ENCODE data around the gene USP47. TPM values are rescaled to one million over a fixed set of nuclear protein-coding genes. Genes with fewer than 3 reads are reported as not detected.

USP47 gene
- total and polyA plus RNA-seq, 2 donors (not counting 1 experiment from before 2014, with no cell fraction given): 12.8 to 52.9 TPM

DNA sequence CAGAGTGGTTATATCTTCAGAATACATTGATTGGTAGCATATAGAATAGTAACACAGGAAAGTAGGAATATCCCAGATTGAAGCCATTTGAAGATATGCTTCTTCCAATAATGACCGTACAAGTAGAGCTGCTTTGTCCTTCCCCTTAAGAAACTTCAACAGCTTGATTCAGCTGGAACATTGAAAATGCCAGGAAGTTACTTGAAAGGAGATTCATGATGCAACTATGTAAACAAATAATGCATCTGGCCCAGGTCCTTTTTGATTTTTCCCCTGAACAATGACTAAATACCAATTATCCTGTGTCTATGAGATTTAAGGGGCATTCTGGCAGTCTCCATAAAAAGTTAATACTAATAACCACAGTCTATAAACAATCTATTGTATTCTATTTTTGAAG, 163.7 kb downstream of the USP47 start:
- H3K27ac Mint-ChIP-seq: no peak overlapping the region
- TF ChIP-seq EZH2 (IDR thresholded peaks at IDR 0.05; ENCODE audit: borderline replicate concordance, insufficient read depth, low read depth, low read length, poor library complexity, severe bottlenecking): no peak
- TF ChIP-seq, protein P1, sequence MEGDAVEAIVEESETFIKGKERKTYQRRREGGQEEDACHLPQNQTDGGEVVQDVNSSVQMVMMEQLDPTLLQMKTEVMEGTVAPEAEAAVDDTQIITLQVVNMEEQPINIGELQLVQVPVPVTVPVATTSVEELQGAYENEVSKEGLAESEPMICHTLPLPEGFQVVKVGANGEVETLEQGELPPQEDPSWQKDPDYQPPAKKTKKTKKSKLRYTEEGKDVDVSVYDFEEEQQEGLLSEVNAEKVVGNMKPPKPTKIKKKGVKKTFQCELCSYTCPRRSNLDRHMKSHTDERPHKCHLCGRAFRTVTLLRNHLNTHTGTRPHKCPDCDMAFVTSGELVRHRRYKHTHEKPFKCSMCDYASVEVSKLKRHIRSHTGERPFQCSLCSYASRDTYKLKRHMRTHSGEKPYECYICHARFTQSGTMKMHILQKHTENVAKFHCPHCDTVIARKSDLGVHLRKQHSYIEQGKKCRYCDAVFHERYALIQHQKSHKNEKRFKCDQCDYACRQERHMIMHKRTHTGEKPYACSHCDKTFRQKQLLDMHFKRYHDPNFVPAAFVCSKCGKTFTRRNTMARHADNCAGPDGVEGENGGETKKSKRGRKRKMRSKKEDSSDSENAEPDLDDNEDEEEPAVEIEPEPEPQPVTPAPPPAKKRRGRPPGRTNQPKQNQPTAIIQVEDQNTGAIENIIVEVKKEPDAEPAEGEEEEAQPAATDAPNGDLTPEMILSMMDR (IDR thresholded peaks at IDR 0.05): no peak
- CTCF ChIA-PET: no interaction called here
- peaks cover 3 to 6% of the 10 kb centered on the region in 2 donors for H3K4me1 ChIP-seq (ENCODE audit: control insufficient read depth in 2 of 2, insufficient read depth in 2 of 2, low read length in 2 of 2)
- no peak overlapping the region for H3K4me2 ChIP-seq (replicated peaks; ENCODE audit: low read depth, low read length, poor library complexity, severe bottlenecking)
- H3K27me3 ChIP-seq (replicated peaks in 1 of 4; ENCODE audit: control extremely low read depth in 1 of 4, control insufficient read depth in 3 of 4, insufficient read depth in 4 of 4, low read length in 3 of 4): peaks cover 0 to 51% (median 28%) of the 10 kb centered on the region in 4 experiments
- no CpG with 5 or more reads among the region's 1 CpG for WGBS (ENCODE audit: insufficient coverage)
- H3K9ac ChIP-seq (ENCODE audit: low read length): no peak overlapping the region
- H3K4me3 ChIP-seq (ENCODE audit: control extremely low read depth in 1 of 5, extremely low read depth in 1 of 5, insufficient read depth in 1 of 5, low read depth in 2 of 5, low read length in 4 of 5): no peak overlapping the region
- H3K4me3 Mint-ChIP-seq: no peak overlapping the region
- H3K27ac ChIP-seq (ENCODE audit: low read length in 2 of 2): no peak overlapping the region
- intact Hi-C loops (cut with micrococcal nuclease): no loop called here
- POLR2A ChIA-PET: no interaction called here
- H3K79me2 ChIP-seq (ENCODE audit: control insufficient read depth, insufficient read depth, low read length): no peaks in the 10 kb centered on the region
- peaks cover 57% of the 10 kb centered on the region for H3K27me3 Mint-ChIP-seq
- H3K36me3 ChIP-seq (replicated peaks in 1 of 2; ENCODE audit: control extremely low read depth in 1 of 2, control insufficient read depth in 1 of 2, extremely low read depth in 1 of 2, insufficient read depth in 2 of 2, low read length in 1 of 2): no peaks in the 10 kb centered on the region
- peaks cover 11% of the 10 kb centered on the region for H3K4me1 Mint-ChIP-seq
- no peaks in the 10 kb centered on the region for H3K9me3 Mint-ChIP-seq (ENCODE audit: insufficient read depth)
- no peak overlapping the region for H2AFZ ChIP-seq (ENCODE audit: insufficient read depth, low read depth, low read length, poor library complexity, severe bottlenecking)
- H4K20me1 ChIP-seq (ENCODE audit: control insufficient read depth, insufficient read depth, low read length, poor library complexity, severe bottlenecking): no peaks in the 10 kb centered on the region
- DNase-seq (no peak), ATAC-seq (ENCODE audit: low read depth) (no peak)
- H3K9me3 ChIP-seq (ENCODE audit: control extremely low read depth in 1 of 3, control insufficient read depth in 2 of 3, insufficient read depth in 1 of 3, low read length in 2 of 3): no peaks in the 10 kb centered on the region

DNA sequence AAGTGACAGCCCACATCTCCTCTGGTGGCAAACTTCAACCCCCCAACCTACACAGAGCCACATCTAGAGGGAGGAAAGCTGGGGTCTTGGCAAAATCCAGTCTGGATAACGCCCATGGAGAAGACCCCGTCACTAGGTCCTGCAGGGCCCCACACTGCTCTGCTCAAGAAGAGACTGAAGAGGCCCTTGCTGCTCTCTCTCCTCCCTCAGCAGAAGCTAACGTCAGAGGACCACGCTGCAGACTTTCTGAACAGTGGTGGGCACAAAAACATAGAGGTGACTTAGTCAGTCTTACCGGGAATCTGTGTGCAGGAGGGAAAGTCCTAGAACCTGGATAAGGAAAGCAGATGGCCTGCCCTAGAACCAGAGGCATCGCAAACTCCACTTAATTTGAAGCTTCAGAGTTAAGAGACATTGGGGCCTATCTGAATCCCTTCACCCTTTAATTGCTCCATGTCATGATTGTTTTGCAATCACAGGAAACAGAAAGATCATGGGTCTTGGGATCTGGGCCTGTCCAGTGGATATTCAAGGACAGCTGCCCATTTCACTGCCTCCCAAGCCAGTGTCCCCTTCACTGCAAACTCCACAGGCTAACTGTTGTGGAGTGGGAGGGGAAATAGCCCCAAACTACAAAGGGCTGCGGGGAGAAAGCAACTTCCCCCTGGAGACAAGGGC, 164.9 kb downstream of the USP47 start:
- ChIA-PET POLR2A (no interaction called here), CTCF (interaction anchor here (1.4 kb wide), 1 partner anchor 8 kb away, joined by 4 read pairs; no protein-coding TSS in a partner anchor)
- DNase-seq (no peak), ATAC-seq (ENCODE audit: low read depth) (no peak)
- intact Hi-C loops (cut with micrococcal nuclease): no loop called here
- no peak overlapping the region for H3K4me3 ChIP-seq (ENCODE audit: control extremely low read depth in 1 of 5, extremely low read depth in 1 of 5, insufficient read depth in 1 of 5, low read depth in 2 of 5, low read length in 4 of 5)
- no peaks in the 10 kb centered on the region for H3K79me2 ChIP-seq (ENCODE audit: control insufficient read depth, insufficient read depth, low read length)
- H3K27me3 ChIP-seq (replicated peaks in 1 of 4; ENCODE audit: control extremely low read depth in 1 of 4, control insufficient read depth in 3 of 4, insufficient read depth in 4 of 4, low read length in 3 of 4): peaks cover 0 to 54% (median 28%) of the 10 kb centered on the region in 4 experiments
- Mint-ChIP-seq H3K27ac (no peak overlapping the region), H3K27me3 (peaks cover 67% of the 10 kb centered on the region), H3K9me3 (ENCODE audit: insufficient read depth) (no peaks in the 10 kb centered on the region), H3K4me1 (peaks cover 11% of the 10 kb centered on the region), H3K4me3 (no peak overlapping the region)
- H3K4me2 ChIP-seq (replicated peaks; ENCODE audit: low read depth, low read length, poor library complexity, severe bottlenecking): no peak overlapping the region
- H3K4me1 ChIP-seq (ENCODE audit: control insufficient read depth in 2 of 2, insufficient read depth in 2 of 2, low read length in 2 of 2): peaks cover 3 to 6% of the 10 kb centered on the region in 2 donors
- H3K36me3 ChIP-seq (replicated peaks in 1 of 2; ENCODE audit: control extremely low read depth in 1 of 2, control insufficient read depth in 1 of 2, extremely low read depth in 1 of 2, insufficient read depth in 2 of 2, low read length in 1 of 2): no peaks in the 10 kb centered on the region
- H2AFZ ChIP-seq (ENCODE audit: insufficient read depth, low read depth, low read length, poor library complexity, severe bottlenecking): no peak overlapping the region
- 100% methylated on average over 3 of the region's 7 CpGs for WGBS (ENCODE audit: insufficient coverage)
- no peak overlapping the region for H3K27ac ChIP-seq (ENCODE audit: low read length in 2 of 2)
- H3K9ac ChIP-seq (ENCODE audit: low read length): no peak overlapping the region
- no peaks in the 10 kb centered on the region for H4K20me1 ChIP-seq (ENCODE audit: control insufficient read depth, insufficient read depth, low read length, poor library complexity, severe bottlenecking)
- H3K9me3 ChIP-seq (ENCODE audit: control extremely low read depth in 1 of 3, control insufficient read depth in 2 of 3, insufficient read depth in 1 of 3, low read length in 2 of 3): no peaks in the 10 kb centered on the region
- TF ChIP-seq EZH2 (IDR thresholded peaks at IDR 0.05; ENCODE audit: borderline replicate concordance, insufficient read depth, low read depth, low read length, poor library complexity, severe bottlenecking): no peak
